Vagina (tissue), 2 donors: ENCODE data around the gene ANKS1A.

Source experiments
- CTCF ChIP-seq, 3 experiments: fragments of 450-650 bp in 2 of 3; fragments of 200-600 bp in 1 of 3; sonication (generic) in 1 of 3; IDR thresholded peaks; one replicate each; pipeline ENCODE4 v1.5.1; 2017 to 2019; ENCODE audit warnings: antibody characterized with exemption in 3 of 3, mild to moderate bottlenecking in 2 of 3, moderate library complexity in 2 of 3
- POLR2A ChIP-seq, 2 donors: fragments of 450-650 bp; IDR thresholded peaks; one replicate each; pipeline ENCODE4 v1.6.1; 2017; ENCODE audit warnings: antibody characterized with exemption in 2 of 2, mild to moderate bottlenecking in 2 of 2, moderate library complexity in 2 of 2
- POLR2AphosphoS5 ChIP-seq, 2 donors: sonication (generic); formaldehyde crosslinking; IDR thresholded peaks; one replicate each; pipeline ENCODE4 v1.9.0; 2017; ENCODE audit warnings: antibody characterized with exemption in 2 of 2, mild to moderate bottlenecking in 2 of 2, low read depth in 1 of 2; ENCODE audit not compliant: insufficient read depth in 1 of 2

- TF ChIP-seq POLR2AphosphoS5 (IDR thresholded peaks at IDR 0.05; ENCODE audit: insufficient read depth in 1 of 2, low read depth in 1 of 2) = no peak
- TF ChIP-seq CTCF (IDR thresholded peaks at IDR 0.05) = no peak
- TF ChIP-seq POLR2A (IDR thresholded peaks at IDR 0.05) = no peak
These were observed 184.2 kb downstream of the ANKS1A start for GRCh38 chr6:35073211-35073610.
